HG03565 (cell line): ENCODE data around the gene CCSER2.
"Not testable (repeated sequence)": the region's sequence is repeated elsewhere in the genome, so short reads cannot be mapped to it uniquely, and the experiment has no call there.

Experiments used
- ATAC-seq: cut with Tn5 transposase; IDR thresholded peaks from one replicate; pipeline ENCODE4 v1.9.1; 2021; ENCODE audit warnings: mild to moderate bottlenecking, moderate library complexity; ENCODE audit not compliant: unreplicated experiment

The CCSER2 gene

DNA sequence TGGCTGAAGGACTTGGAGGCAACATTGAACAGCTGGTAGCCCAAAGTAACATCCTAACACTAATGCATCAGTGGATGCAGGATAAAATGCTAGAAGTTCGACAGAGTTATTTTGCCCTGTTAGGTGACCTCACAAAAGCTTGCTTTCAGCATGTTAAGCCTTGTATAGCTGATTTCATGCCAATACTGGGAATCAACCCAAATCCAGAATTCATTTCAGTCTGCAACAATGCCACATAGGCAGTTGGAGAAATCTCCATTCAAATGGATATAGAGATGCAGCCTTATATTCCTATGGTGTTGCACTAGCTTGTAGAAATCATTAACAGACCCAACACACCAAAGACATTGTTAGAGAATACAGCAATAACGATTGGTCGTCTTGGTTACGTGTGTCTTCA is 62.9 kb downstream of the CCSER2 start:
- ATAC-seq, result no peak

DNA sequence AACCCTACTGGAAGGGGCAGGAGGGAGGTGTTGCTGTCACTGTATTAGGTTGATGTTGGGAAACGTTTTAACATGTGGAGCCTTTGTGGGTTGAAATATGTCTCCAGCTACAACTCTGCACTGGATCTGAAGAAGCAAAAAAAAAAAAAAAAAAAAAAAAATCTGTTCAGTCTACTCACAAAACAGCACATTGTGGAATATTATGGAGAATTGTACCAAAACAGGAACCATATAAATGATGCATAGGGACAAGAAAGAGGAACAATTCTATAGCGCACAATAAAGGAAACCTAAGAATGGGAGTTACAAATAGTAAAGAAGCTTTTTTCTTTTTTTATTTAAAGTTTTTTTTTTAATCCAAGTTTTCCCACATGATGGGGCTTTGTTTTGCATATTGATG is 63.8 kb downstream of the CCSER2 start:
- no peak for ATAC-seq

DNA sequence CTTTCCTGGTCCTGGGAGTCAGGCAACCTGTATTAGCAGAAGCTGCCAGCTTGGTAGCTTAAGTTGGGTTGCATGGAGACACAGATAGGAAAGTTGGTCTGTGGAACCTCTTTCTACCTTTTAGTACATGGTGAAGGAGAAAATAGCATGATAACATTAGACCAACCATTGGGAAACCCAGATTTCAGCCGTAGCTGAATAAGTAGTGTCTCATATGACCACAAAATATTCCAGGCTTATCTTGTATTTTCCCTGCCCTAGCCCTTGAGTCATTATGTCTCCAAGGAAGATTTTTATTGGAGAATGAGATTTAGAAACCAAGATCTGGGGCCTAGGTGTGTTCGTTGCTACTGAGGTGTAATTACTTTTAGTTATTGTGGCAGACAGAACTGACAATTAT is 67.2 kb downstream of the CCSER2 start:
- ATAC-seq, result no peak

DNA sequence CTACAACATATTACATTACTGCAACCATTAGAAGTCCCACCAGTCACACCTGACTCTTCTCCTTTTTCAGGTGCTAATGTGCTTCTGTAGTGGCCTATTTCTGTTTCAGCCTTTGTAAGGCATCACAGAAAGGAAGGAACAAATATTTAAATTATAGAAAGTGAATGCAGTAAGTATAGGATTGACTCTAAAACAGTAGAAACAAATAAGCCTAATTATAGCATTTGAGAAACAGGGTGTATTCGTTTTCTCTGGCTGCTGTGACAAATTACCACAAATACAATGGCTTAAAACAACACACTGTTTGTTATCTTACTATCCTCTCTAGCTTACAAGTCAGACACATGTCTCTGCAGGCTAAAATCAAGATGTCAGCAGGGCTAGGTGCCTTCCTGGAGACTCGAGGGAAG is 69.4 kb downstream of the CCSER2 start:
- no peak for ATAC-seq

DNA sequence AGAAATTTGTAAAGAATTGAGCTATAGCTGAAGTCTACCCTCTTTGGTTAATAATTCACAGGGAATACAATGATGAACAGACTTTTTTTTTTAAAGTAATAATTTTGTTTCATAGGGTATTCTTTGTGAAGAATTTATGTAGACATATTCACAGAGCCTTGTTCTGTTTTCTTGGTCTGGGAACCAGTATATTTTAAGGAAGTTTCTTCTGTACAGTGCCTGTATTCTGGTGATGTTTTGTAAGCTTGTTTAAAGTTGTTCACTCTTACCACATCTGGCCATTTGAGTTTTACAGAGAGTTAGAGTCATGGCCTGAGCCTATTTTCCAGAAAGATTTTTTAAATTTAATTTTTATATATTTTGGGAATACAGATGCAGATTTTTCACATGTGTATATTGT is 70.3 kb downstream of the CCSER2 start:
- ATAC-seq, result no peak

DNA sequence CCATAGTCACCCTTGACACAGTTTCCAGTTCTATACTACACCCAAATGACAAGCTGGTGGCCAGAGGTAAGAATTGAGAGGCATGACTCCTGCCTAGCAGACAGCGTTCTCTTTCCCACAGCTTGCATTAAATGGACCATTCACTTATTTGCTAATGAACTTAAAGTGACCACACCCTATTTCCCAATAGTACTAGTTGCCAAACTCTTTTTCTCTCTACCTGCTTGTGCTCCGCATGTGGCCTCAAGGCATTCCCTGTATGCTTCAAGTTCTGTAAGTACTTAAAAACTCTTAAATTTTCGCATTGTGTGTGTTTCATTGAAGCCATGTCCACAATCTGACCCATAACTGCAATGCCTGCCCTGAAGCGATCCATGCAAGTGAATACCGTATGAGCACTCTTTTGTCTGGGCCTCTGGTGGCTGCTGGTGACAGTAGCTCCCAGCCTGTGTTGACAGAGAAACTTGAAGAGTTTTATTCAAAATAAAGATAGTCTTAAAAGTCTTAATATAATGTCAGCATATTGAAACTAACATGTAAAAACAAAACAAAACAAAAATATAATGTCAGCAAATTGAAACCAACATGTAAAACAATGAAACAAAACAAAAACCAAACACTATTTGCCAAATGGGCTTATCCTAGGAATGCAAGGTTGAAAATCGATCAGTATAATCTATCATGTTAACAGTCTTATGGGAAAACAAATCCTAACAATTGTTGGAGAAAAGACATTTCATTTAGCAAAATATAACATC is 73.6 kb downstream of the CCSER2 start:
- ATAC-seq, result no peak

DNA sequence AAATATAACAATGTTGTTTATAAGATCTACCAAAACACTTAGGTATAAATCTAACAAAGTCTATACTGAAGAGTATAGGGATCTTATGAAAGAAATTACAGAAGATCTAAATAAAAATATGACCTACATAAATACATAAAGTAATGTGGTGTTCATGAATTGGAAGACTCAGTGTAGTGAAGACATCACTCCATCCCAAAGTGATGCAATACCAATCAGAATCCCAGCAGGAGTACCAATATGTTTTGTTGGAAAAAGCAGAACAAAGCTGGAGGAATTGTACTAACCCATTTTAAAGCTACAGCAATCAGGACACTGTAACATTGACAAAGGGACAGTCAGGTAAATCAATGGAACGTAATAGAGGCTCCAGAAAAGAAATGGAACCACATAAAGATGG is 76.4 kb downstream of the CCSER2 start:
- no peak for ATAC-seq

DNA sequence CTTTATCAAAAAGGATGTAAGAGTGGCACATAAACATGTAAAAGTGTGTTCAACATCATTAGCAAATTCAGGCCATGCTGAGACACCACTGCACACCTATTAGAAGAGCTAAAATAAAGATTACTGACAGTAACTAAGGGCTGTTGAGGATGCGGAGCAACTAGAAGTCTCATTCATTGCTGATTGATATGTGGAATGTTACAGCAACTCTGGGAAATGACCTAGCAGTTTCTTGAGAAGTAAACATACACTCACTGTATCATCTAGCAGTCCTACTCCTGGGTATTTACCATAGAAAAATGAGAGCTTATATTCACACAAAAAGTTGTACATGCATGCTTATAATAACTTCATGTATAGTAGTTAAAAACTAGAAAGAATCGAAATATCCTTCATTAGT is 77.3 kb downstream of the CCSER2 start:
- ATAC-seq, result no peak

DNA sequence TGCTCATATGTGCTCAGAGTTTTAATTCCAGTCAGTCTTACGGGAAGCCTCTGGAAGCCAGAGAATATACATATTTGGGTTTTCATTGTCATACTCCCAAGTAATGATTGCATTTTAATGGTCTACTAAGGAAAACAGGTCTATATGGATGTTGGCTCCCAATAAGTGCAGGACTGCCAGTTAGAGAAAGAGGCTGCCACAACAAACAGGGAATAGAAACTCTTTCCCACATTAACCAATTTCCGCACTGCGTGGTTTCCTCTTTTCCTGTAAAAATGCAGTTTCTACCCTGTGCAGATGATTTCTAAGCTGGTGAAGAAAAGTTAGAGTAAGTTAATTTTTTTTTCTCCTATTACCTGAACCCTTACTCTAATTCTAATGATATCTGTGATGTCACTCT is 78.2 kb downstream of the CCSER2 start:
- no peak for ATAC-seq

DNA sequence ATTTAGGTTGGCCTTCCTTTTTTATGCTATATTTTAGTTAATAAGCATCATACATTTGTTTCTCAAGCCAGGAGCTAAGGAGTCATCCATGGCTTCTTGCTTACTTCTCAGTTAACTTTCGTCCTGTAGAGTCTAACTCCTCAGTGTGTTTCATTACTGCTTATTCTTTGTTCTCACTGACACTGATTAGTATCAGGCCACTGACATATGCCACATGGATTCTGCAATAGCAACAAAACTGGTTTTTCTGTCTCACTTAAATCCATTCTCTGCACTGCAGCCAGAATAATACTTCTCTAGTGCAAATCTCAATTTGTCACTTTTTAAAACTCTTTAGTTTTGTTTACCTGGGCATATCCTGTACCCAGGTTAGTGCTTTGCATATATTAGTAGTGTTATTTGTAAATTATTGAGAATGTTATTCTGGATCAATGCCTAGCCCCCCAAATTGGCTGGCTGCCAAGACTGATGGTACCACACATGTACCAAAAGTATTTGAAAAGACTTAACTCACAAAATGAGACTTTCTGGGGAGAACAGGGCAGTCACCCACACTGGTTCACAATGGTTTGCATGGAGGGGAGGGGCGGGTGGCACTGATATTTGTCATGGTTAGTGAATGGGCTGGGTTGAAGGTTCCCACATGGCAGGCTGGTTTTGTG is 79.1 kb downstream of the CCSER2 start:
- ATAC-seq, result no peak

DNA sequence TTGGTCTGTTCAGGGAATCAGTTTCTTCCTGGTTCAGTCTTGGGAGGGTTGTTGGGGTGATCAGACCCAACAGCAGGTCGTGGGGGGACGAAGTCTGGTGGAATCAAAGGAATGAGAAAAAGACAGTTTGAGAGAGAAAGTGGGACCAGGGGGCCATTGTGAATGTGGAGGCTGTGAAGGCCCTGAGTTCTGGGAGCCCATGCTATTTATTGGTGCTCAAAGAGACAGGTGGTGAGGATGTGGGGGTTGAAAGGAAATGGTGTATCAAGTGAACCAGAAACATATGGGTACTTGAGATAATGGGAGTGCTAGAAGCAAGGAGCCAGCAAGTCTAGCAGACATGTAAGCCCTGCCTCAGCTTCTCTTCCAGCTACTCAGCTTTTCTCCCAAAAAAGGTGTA is 84.1 kb downstream of the CCSER2 start:
- no peak for ATAC-seq

DNA sequence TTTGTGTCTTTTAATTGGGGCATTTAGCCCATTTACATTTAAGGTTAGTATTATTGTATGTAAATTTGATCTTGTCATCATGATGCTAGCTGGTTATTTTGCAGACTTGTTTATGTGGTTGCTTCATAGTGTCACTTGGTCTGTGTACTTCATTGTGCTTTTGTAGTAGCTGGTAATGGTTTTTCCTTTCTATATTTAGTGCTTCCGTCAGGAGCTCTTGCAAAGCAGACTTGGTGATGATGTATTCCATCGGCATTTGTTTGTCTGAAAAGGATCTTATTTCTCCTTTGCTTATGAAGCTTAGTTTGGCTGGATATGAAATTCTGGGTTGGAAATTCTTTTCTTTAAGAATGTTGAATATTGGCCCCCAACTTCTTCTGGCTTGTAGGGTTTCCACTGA is 85.7 kb downstream of the CCSER2 start:
- not testable (repeated sequence) for ATAC-seq

DNA sequence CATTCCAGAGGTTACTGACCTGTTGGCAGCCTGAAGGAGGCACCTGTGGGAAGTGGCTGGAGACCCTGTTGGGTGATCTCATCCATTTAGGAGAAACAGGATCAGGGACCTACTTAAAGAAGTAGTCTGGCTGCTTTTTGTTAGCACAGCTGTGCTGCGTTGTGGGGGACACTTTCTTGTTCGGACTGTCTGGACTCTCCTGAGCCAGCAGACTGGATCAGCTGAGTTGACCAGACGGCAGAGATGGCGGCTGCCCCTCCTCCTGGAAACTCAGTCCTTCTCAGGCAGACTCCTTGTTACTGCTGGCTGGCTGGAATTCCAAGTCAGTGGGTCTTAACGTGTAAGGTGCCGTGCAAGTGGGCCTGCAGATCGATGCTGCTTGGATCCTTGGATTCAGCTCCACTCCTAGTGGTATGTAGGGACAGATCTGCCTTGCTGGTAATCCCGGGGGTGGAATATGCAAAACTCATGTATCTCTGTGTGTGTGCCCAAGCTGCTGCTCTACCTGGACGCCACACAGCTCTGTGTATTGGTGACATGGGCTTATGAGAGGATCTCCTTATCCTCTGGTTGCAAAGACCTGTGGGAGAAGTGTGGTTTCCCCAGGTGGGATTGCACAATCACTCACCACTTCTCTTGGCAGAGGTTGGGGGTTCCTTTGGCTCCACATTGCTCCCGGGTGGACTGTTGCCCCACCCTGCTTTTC is 87.3 kb downstream of the CCSER2 start:
- no peak for ATAC-seq

DNA sequence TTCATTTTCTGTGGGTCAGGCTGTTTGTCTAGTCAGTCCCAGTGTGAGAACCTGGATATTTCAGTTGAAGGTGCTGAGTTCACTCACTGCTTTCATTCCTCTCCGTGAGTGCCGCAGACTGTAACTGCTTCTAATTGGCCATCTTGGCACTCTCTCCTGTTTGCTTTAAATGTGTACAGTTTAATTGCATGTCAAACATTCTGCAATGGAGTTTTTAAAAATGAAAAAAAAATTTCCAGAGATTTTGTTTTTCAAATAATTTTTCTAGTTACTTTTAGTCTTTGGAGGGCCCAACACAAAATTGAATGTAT is 87.8 kb downstream of the CCSER2 start:
- no peak for ATAC-seq

DNA sequence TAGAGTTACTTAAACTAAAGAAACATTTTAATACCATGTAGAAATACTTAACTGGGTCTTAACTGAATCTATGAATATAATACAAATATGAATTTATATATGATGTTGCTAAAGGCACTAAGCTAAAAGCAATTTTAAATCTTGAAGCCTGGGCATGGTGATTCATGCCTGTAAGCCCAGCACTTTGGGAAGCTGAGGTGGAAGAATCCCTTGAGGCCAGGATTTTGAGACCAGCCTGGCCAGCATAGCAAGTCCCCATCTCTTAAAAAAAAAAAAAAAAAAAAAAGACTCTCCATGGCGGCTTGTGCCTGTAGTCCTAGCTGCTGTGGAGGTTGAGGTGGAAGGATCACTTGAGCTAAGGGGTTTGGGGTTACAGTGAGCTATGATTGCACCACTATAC is 95.3 kb downstream of the CCSER2 start:
- no peak for ATAC-seq

DNA sequence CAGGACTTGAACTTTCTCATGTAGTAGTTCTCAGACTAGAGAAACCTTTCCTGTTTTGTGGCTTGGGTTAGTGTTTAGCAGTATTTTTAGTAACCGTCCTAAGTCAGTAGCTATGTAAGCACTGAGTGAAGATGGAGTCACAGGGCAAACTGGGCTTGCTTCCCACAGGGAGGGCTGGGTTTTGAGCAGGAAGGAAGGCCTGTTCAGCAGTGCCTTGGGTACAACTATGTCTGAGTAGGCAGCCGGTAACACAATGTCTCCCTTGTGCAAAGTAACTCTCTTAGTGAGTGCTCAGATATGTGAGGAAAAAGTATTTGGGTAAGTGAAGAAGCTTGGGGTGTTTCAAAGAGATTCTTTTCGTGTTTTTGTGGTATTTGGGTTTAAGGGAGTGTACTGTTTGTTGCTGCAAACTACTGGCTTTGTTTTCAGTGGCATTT is 96.4 kb downstream of the CCSER2 start:
- no peak for ATAC-seq

DNA sequence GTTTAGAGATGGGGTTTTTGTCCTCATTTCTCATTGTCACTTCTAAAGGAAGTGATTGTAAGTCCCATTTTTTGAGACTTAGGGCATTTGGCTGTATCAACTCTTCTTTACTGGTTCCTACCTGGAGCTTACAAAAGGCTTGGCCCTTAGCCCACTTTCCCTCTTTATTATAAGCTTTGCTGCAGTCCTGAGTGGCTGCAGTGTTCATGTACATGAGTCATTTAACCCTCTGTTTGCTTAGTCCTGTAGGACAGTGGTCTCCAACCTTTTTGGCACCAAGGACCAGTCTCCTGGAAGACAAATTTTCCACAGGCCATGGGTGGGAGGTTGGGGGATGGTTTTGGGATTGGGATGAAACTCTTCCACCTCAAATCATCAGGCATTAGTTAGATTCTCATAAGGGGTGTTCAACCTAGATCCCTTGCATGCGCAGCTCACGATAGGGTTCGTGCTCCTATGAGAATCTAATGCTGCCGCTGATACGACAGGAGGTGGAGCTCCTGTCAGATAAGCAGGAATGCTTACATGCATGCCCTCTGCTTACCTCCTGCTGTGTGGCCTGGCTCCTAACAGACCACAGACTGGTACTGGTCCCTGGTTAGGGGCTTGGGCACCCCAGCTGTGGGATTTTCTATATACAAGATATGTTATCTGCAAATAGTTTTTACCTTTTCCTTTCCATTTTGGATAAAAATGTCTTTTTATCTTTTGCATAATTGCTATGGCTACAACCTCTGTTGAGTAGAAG is 99.7 kb downstream of the CCSER2 start:
- no peak for ATAC-seq

DNA sequence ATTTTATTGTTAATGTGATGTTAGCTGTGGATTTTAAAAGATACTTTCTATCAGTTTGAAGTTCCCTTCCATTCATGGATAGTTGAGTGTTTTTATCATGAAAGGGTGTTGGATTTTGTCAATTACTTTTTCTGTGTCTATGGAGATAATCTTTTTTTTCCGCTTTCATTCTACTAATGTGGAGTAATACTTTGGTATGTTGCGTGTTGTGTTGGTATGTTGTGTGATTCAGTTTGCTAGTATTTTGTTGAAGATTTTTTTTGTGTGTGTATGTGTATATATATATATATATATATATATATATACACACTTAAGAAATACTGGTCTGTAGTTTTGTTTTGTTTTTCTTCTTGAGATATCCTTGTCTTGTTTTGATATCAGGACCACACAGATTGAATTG is 100.3 kb downstream of the CCSER2 start:
- ATAC-seq, result no peak

DNA sequence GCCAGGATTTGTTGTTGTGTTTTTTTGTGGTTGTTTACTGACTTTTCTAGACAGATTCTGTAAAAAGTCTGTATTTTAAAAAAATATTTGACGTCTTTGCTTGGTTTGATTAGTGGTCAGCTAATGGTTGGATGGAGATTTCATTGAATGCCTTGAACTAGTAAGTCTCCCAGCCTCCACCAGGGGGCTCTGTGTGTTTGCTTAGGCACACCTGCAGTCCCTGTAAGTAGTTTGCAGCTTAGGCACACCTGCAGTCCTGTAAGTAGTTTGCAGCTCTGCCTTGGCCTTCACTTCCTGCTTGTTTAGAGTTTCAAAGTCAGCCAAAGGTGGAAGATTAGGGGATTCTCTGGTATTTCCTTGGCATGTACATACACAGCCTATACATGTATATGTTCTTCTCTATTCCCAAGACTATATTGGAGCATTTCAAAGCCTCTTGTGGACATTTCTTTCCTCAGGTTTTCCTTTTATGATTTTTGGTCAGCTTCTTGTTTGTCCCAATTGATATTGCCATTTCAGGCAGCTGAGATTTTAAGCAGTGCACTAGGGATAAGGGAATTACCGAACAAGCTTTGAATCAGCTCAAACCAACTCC is 101.6 kb downstream of the CCSER2 start:
- peak; percentile 95 for ATAC-seq

DNA sequence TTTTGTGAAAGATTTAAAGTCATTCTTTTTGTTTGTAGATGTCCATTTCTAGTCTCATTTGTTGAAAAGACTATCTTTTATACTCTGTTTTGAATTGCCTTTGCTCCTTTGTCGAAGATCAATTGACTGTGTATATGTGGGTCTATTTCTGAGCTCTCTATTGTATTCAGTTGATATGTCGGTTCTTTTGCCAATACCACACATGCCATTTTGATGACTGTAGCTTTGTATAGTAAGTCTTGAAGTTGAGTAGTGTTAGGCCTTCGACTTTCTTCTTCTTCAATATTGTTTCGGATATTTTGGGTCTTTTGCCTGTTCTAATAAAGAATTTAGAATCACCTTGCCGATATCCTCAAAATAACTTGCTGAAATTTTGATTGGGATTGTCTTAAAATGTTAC is 104.5 kb downstream of the CCSER2 start:
- ATAC-seq, result no peak

DNA sequence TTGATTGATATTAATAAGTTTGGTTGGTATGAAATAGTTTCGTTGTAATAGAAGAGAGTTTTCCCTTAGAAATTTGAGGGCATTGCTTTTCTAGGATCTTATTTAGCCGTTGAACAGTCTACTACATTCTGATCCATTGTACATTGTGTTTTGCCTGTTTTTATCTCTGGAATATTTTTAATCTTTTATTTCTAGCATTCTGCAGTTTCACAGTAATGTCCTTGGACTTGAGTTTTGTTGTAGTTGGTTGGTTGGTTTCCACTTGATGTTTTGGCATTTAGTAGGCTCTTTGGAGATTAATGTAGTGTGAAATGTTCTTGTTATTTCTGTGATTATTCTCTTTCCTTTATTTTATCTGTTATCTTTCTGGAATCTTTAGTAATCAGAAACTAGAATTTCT is 112.4 kb downstream of the CCSER2 start:
- no peak for ATAC-seq
